Suppressor macrophage treated with lipopolysaccharide for 1 hour (primary cell): ENCODE results near the gene TTLL11.

Experiments
- DNase-seq, 3 donors: peaks; one replicate each; pipeline ENCODE4 v3.0.0-alpha.2; 2020 to 2022

Gene TTLL11

DNA sequence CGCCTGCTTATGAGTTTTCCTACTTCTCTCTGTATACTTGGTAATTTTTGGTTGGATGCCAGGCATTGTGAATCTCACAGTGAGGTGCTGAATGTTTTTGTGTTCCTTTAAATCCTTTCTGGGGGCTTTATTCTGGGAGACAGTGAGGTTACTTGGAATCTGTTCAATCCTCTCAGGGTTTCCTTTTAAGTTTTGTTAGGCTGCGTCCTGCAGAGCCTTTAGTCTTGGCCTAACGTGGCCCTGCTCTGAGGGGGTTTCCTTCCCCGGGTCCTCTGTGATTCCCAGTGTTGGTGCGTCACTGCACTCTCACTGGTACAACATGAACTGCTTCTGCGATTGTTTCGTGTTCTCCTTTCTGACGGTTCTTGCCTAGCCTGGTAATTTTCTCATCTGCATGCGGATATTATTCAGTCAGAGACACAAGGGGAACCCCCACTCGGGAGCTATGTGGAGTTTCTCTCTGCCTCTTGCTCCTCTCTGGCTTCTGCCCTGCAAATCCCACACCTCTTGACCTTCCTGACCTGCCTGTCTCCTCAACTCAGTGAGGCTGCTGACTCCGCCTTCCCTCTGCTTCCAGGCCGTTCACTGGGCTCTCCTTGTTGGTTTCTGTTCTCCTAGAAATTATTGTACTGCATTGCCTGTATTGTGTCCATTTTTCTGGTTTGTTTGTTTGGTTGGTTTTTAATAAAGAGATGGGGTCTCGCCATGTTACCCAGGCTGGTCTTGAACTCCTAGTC lies 313.6 kb downstream of the TTLL11 start:
- no peak for DNase-seq

DNA sequence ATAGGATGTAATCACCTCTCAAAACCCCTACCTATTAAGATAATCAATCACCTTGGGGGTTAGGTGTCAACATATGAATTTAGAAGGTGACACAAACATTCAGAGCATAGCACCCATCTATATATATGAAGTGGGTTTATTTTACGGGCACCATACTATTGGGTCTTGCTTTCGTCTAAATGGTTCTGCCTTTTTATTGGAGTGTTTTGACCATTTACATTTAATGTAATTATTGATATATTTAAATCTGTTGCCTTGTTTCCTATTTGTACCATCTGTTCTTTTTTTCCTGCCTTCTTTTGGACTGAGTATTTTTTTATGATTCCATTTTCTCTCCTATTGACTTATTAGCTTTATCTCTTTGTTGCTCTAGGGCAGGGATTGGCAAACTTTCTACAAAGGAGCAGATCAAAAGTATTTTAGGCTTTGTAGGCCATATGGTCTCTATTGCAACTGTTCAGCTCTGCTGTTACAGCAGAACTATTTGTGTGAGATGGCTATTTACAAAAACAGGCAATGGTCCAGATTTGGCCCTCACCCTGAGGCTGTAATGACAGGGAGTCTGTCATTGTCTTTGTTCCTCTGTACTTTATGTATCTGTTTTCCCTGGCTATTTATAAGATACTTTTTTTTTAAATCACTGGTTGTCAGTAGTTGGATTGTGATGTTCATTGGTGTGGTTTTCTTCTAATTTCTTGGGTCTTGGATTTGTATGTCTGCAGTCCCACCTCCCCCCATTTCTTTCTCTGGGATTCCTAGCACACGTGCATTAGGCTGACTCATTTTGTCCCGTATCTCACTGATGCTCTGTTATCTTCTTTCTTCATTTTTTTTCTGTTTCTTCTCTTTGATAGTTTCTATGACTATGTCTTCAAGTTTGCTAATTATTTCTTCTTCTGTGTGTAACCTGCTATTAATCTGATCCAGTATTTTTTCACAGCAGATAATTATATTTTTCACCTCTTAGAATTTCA lies 314.6 kb downstream of the TTLL11 start:
- DNase-seq, result no peak

DNA sequence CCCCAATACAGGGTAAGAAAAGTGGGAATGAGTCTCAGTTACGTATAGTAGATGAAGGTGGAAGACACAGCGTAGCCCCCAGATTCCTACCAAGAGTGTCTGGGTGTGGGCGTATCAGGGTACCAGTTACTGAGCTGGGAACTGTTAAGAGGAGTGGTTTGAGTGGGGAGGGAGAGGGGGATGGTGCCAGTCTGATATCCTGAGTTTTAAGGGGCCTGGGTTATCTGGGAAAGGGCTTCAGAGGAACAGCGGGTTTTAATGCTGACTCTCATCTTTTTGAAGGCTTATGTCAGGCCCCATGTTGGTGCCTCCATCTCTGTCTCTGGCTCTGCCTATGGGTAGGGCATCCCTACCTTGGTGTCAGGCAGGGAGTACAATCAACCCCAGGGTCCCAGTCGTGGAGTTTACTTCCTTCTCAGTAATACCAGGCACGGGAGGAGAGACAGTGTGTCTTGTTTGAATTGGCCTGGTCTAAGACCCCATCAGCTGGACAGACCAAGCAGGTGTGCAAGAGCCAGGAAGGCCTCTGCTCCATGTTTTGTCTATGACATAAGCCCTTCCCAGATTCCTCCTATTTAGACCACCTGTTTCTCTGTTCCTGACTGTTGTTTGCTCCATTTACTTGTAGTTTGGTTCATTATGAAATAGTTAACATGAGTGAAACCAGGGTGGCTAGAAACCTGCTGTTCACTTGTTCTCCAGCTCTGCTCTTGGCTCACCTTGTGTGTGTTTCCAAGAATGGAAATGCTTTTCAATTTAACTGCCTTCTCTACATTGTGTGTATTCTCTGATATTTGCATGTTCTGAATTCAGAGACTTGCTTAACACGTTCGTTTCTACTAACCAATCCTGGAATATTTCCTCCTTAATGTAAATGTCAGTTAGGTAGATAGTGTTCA lies 316.1 kb downstream of the TTLL11 start:
- no peak for DNase-seq

DNA sequence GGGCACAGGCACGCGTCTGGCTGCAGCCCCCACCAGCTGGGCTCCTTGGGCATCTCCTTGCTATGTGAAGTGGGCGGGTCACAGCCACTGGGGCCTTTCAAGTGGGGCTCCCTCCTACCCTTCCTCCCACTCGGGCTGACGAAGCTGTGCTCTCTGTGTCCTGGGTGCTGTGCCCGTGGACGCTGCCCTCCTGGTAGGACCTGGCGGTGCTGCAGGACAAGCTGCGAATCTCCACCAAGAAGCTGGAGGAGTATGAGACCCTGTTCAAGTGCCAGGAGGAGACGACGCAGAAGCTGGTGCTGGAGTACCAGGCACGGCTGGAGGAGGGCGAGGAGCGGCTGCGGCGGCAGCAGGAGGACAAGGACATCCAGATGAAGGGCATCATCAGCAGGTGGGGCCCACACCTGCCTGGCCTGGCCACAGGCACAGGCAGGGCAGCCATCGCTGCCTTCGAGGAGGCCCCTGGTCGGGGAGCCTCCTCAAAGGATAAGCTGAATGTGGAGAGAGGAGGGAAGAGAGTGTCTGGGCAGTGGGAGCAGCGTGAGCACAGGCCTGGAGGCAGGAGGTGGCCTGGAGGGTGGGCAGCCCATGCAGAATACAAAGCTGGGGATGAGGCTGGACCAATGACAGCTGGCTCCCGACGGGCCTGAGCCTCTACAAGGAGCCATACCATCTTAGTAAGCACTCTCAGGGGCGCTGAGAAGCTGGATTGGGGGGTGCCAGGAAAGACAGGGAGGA lies 316.9 kb downstream of the TTLL11 start:
- no peak for DNase-seq

DNA sequence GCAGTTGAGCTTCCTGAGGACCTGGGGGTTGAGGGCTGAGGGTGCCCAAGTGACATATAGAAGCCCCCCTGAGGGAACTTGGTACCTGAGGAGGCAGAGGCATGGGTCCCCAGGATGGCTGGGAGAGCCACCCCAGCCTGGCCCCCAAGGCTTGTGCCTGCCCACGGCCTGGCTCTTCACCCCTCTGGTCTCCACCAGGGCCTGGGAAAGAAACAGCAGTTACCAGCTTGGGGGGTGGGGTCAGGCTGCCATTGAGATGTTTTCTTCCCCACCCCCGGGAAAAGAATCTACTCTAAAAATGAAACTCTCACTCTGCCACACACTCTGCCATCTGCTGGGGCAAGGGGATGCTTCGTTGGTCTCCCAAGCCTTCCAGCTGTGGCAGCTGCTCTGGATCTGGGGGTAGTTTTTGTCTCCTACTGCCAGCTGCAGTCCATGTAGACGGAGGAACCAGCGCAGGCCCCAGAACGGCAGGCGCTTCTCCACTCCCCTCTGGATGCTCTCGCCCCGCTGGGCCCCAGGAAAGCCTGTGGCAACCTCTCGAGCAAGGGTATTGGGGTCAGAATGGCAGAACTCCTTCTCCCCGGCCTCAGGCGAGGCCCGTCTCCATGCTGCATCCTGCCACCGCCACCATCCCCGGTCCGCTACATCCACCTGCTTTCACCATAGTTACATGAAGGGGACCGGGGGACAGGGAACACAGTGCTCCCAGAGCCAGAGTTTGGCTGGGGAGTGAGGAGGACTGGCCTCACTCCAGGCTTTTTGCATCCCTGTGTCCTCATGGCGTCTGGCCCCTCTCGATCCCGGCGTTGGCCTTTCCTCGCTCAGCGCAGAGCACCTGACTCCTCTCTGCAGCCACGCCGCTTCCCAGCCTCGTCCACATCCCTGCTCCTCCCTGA lies 318.1 kb downstream of the TTLL11 start:
- no peak for DNase-seq

DNA sequence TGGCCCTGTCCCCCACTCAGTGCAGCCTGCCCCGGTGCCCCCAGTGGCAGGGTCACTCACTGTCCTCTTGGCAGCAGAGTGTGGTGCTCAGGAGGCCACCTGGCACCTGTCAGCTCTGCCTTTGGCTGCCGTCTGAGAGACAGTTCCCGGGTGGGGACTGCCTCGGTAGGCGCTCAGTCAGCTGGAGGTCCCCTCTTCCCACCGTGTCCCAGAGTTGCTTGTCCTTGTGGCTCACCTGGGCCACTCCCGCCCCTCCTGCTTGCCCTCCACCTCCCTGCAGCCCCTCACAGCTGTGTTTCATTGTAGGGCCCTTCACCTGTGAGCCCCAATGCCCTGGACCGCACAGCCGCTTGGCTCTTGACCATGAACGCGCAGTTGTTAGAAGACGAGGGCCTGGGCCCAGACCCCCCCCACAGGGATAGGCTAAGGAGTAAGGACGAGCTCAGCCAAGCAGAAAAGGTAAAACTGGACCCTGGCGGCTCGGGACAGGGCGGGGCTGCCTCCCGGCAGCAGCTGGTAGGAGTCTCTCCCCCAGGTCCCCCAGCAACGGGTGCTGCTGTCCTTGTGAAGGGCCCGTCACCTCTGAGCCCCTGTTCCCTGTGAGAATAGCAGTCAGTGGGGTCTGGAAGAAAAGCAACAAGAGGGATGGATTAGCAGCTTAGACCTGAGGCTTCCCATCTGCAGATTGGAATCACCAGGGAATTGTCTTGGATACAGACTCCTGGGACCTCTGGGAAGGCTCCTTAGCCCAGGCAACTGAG lies 319.0 kb downstream of the TTLL11 start:
- DNase-seq, result no peak

DNA sequence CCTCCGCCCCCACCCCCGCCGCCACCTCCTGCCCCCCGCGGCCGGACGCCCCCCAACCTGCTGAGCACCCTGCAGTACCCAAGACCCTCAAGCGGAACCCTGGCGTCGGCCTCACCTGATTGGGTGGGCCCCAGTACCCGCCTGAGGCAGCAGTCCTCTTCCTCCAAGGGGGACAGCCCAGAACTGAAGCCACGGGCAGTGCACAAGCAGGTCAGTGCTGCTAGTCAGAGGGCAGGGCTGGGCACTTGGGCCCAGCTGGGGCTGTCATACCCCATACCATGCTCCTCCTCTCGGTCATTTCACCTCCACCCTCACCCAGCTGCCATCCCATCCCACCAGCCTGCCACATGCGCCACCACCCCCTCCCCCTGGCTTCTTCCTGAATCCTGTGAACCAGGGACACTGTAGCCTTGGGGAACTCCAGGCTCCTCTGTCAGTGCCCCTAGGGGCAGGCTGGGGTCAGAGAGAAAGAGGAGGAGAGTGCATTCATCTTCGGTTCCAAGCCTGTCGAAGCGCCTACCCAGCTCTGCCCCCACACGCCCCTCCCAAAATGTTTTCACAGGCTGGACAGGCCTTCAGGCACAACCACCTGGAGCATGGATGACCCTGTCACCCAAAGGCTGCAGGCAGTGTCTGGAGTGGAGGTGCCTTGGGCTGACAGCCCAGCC lies 319.7 kb downstream of the TTLL11 start:
- DNase-seq, result no peak

DNA sequence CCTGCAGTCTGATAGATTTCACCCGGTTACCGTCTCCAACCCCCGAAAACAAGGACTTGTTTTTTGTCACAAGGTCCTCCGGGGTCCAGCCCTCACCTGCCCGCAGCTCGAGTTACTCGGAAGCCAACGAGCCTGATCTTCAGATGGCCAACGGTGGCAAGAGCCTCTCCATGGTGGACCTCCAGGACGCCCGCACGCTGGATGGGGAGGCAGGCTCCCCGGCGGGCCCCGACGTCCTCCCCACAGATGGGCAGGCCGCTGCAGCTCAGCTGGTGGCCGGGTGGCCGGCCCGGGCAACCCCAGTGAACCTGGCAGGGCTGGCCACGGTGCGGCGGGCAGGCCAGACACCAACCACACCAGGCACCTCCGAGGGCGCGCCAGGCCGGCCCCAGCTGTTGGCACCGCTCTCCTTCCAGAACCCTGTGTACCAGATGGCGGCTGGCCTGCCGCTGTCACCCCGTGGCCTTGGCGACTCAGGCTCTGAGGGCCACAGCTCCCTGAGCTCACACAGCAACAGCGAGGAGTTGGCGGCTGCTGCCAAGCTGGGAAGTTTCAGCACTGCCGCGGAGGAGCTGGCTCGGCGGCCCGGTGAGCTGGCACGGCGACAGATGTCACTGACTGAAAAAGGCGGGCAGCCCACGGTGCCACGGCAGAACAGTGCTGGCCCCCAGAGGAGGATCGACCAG lies 320.4 kb downstream of the TTLL11 start:
- DNase-seq, result no peak
